ENCODE results near the gene PORCN. TPM values are rescaled to one million over a fixed set of nuclear protein-coding genes. Genes with fewer than 3 reads are reported as not detected.
"Not testable (repeated sequence)": the region's sequence is repeated elsewhere in the genome, so short reads cannot be mapped to it uniquely, and the experiment has no call there.

Gene PORCN
- total RNA-seq, 1 experiment from 2014 or later: 12.6 TPM

DNA sequence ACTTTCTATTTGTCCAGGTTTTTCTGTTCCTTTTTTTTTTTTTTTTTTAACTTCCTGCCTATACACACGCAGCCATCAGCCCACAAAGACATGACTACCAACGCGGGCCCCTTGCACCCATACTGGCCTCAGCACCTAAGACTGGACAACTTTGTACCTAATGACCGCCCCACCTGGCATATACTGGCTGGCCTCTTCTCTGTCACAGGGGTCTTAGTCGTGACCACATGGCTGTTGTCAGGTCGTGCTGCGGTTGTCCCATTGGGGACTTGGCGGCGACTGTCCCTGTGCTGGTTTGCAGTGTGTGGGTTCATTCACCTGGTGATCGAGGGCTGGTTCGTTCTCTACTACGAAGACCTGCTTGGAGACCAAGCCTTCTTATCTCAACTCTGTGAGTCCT lies 14.9 kb downstream of the PORCN start:
- H3K27me3 Mint-ChIP-seq (ENCODE audit: low read depth): no peaks in the 10 kb centered on the region
- Histone ChIP-seq H3K14ac (ENCODE audit: insufficient read depth, low read length) (no peak overlapping the region), H2BK15ac (ENCODE audit: low read depth, low read length) (no peak overlapping the region), H3K4me1 (ENCODE audit: insufficient read depth, low read length) (no peaks in the 10 kb centered on the region), H3K4me2 (ENCODE audit: insufficient read depth, insufficient read length, low read length) (peak overlapping the region; percentile 29), H2BK12ac (ENCODE audit: insufficient read length, low read depth, low read length) (no peak overlapping the region), H2BK20ac (ENCODE audit: low read depth, low read length, poor library complexity, severe bottlenecking) (no peak overlapping the region), H3K9ac (ENCODE audit: extremely low read depth, insufficient read length, low read length) (no peak overlapping the region), H4K8ac (replicated peaks; ENCODE audit: insufficient read length, low read depth, low read length) (no peak overlapping the region), H3K27me3 (ENCODE audit: insufficient read depth, low read length) (no peaks in the 10 kb centered on the region), H3T11ph (ENCODE audit: low read length) (no peak overlapping the region), H3K27ac (ENCODE audit: insufficient read length, low read depth, low read length) (no peak overlapping the region), H3K9me3 (ENCODE audit: control insufficient read depth, low read depth, low read length) (peaks cover 38% of the 10 kb centered on the region), H2BK5ac (ENCODE audit: insufficient read length, low read length) (no peak overlapping the region), H3K79me1 (ENCODE audit: insufficient read depth, low read depth, low read length, poor library complexity, severe bottlenecking) (no peaks in the 10 kb centered on the region), H4K91ac (ENCODE audit: insufficient read length, low read depth, low read length) (no peak overlapping the region), H2BK120ac (ENCODE audit: low read depth, low read length, poor library complexity, severe bottlenecking) (no peak overlapping the region), H3K56ac (ENCODE audit: insufficient read length, low read depth, low read length) (no peak overlapping the region), H3K23me2 (ENCODE audit: insufficient read length, low read depth, low read length, poor library complexity, severe bottlenecking) (no peaks in the 10 kb centered on the region), H3K18ac (ENCODE audit: insufficient read length, low read depth, low read length) (no peak overlapping the region), H2AFZ (ENCODE audit: low read length) (no peak overlapping the region), H3K4ac (ENCODE audit: low read depth, low read length) (no peak overlapping the region), H3K79me2 (ENCODE audit: insufficient read depth, low read length) (no peaks in the 10 kb centered on the region; the same call in 1 of the 2 replicates), H4K20me1 (ENCODE audit: control insufficient read depth, insufficient read depth, insufficient read length) (no peaks in the 10 kb centered on the region), H2AK5ac (ENCODE audit: insufficient read length, low read length) (no peak overlapping the region), H3K23ac (ENCODE audit: insufficient read length, low read depth, low read length) (no peak overlapping the region), H4K5ac (ENCODE audit: insufficient read length, low read depth, low read length) (no peak overlapping the region)
- peak overlapping the region; percentile 38 to 65 for H3K4me3 Mint-ChIP-seq
- TF ChIP-seq, protein P1, sequence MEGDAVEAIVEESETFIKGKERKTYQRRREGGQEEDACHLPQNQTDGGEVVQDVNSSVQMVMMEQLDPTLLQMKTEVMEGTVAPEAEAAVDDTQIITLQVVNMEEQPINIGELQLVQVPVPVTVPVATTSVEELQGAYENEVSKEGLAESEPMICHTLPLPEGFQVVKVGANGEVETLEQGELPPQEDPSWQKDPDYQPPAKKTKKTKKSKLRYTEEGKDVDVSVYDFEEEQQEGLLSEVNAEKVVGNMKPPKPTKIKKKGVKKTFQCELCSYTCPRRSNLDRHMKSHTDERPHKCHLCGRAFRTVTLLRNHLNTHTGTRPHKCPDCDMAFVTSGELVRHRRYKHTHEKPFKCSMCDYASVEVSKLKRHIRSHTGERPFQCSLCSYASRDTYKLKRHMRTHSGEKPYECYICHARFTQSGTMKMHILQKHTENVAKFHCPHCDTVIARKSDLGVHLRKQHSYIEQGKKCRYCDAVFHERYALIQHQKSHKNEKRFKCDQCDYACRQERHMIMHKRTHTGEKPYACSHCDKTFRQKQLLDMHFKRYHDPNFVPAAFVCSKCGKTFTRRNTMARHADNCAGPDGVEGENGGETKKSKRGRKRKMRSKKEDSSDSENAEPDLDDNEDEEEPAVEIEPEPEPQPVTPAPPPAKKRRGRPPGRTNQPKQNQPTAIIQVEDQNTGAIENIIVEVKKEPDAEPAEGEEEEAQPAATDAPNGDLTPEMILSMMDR (conservative IDR thresholded peaks at IDR 0.05): no peak
- H3K27ac Mint-ChIP-seq: peak overlapping the region in 1 of 3 experiments; percentile 74; a peak in 2 of 7 replicates
- no peak for DNase-seq
- H3K4me1 Mint-ChIP-seq: peaks cover 8 to 11% of the 10 kb centered on the region in 2 experiments; a peak in 3 of 4 replicates
- peaks cover 54 to 65% of the 10 kb centered on the region in 2 experiments for H3K9me3 Mint-ChIP-seq
- peaks cover 22 to 47% (median 43%) of the 10 kb centered on the region in 3 experiments for H3K36me3 Mint-ChIP-seq (ENCODE audit: insufficient read depth in 1 of 3, low read depth in 3 of 3)
- no CpG with 5 or more reads among the region's 12 CpGs for WGBS (ENCODE audit: extremely low coverage, insufficient read length, low lambda C conversion rate)

DNA sequence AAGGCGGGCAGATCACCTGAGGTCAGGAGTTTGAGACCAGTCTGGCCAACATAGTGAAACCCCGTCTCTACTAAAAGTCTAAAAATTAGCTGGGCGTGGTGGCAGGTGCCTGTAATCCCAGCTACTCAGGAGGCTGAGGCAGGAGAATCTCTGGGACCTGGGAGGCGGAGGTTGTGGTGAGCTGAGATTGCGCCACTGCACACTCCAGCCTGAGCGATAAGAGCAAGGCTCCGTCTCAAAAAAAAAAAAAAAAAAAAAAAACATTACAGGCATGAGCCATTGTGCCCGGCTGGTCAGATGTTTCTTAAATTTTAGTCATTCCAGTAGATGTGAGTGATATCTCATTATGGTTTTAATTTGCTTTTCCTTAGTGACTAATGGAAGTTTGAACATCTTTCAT lies 17.1 kb downstream of the PORCN start:
- not testable (repeated sequence) for H3K9ac ChIP-seq (ENCODE audit: extremely low read depth, insufficient read length, low read length); H3K27me3 Mint-ChIP-seq (ENCODE audit: low read depth); H4K20me1 ChIP-seq (ENCODE audit: control insufficient read depth, insufficient read depth, insufficient read length); H4K8ac ChIP-seq (replicated peaks; ENCODE audit: insufficient read length, low read depth, low read length); H3K23me2 ChIP-seq (ENCODE audit: insufficient read length, low read depth, low read length, poor library complexity, severe bottlenecking); H3K4ac ChIP-seq (ENCODE audit: low read depth, low read length); H2BK15ac ChIP-seq (ENCODE audit: low read depth, low read length); H2BK20ac ChIP-seq (ENCODE audit: low read depth, low read length, poor library complexity, severe bottlenecking); H2AK5ac ChIP-seq (ENCODE audit: insufficient read length, low read length); H3K23ac ChIP-seq (ENCODE audit: insufficient read length, low read depth, low read length); H4K91ac ChIP-seq (ENCODE audit: insufficient read length, low read depth, low read length); H3K79me2 ChIP-seq (ENCODE audit: insufficient read depth, low read length); H3K14ac ChIP-seq (ENCODE audit: insufficient read depth, low read length); H3K56ac ChIP-seq (ENCODE audit: insufficient read length, low read depth, low read length); H2BK12ac ChIP-seq (ENCODE audit: insufficient read length, low read depth, low read length); H3K27ac Mint-ChIP-seq; H2AFZ ChIP-seq (ENCODE audit: low read length); H3K4me1 Mint-ChIP-seq; H2BK5ac ChIP-seq (ENCODE audit: insufficient read length, low read length); H3K4me3 Mint-ChIP-seq; H3K4me1 ChIP-seq (ENCODE audit: insufficient read depth, low read length); H3K79me1 ChIP-seq (ENCODE audit: insufficient read depth, low read depth, low read length, poor library complexity, severe bottlenecking); H3T11ph ChIP-seq (ENCODE audit: low read length); H3K4me2 ChIP-seq (ENCODE audit: insufficient read depth, insufficient read length, low read length); H3K27ac ChIP-seq (ENCODE audit: insufficient read length, low read depth, low read length); H3K18ac ChIP-seq (ENCODE audit: insufficient read length, low read depth, low read length); H3K27me3 ChIP-seq (ENCODE audit: insufficient read depth, low read length); H4K5ac ChIP-seq (ENCODE audit: insufficient read length, low read depth, low read length); H2BK120ac ChIP-seq (ENCODE audit: low read depth, low read length, poor library complexity, severe bottlenecking); DNase-seq
- H3K9me3 Mint-ChIP-seq: peaks cover 58 to 59% of the 10 kb centered on the region in 2 experiments
- peaks cover 22 to 57% (median 42%) of the 10 kb centered on the region in 3 experiments for H3K36me3 Mint-ChIP-seq (ENCODE audit: insufficient read depth in 1 of 3, low read depth in 3 of 3)
- H3K9me3 ChIP-seq (ENCODE audit: control insufficient read depth, low read depth, low read length): peaks cover 31% of the 10 kb centered on the region
- WGBS (ENCODE audit: extremely low coverage, insufficient read length, low lambda C conversion rate): no CpG with 5 or more reads among the region's 8 CpGs

All from H9 (cell line).